GM18867 (cell line): ENCODE measurements around the gene SLC25A42.

Experiments
- ATAC-seq: cut with Tn5 transposase; IDR thresholded peaks from one replicate; pipeline ENCODE4 v1.9.1; 2021; ENCODE audit warnings: mild to moderate bottlenecking, moderate library complexity; ENCODE audit not compliant: unreplicated experiment

The SLC25A42 gene

GRCh38 chr19:19155495-19156219, 91.9 kb downstream of the SLC25A42 start:
- peak; percentile 83 for ATAC-seq

GRCh38 chr19:19157808-19158207, 94.0 kb downstream of the SLC25A42 start:
- ATAC-seq = no peak

- ATAC-seq = no peak
Measured at GRCh38 chr19:19159534-19159933, 95.7 kb downstream of the SLC25A42 start.

GRCh38 chr19:19160461-19161035, 96.8 kb downstream of the SLC25A42 start:
- ATAC-seq = no peak

- no peak for ATAC-seq
Measured at GRCh38 chr19:19162495-19162894, 98.7 kb downstream of the SLC25A42 start.
